OCI-LY7 (cell line): Measurements from ENCODE around the gene CST7. TPM values are rescaled to one million over a fixed set of nuclear protein-coding genes. Genes with fewer than 3 reads are reported as not detected.

Experiments
- BruUV-seq: library from RNA; stranded (reverse); fragments of 400-500 nt; replicated peaks from 2 replicates; lab custom pipeline; 2021; lab: Mats Ljungman, UMichigan
- CTCF ChIA-PET: fragments of 300-600 bp; sonication (Branson Sonifier 250); formaldehyde crosslinking; loops from one replicate; lab custom pipeline; 2022; ENCODE audit warnings: antibody characterized with exemption; ENCODE audit not compliant: unreplicated experiment; lab: Charles Lee
- POLR2A ChIA-PET: fragments of 300-600 bp; sonication (Branson Sonifier 250); formaldehyde crosslinking; loops from one replicate; lab custom pipeline; 2022; ENCODE audit warnings: antibody characterized with exemption; lab: Charles Lee
- DNase-seq: peaks from one replicate; pipeline ENCODE4 v3.0.0-alpha.2; 2015; ENCODE audit warnings: low spot score
- H2AFZ ChIP-seq: fragments of 200-600 bp; sonication (generic), shearing (Covaris generic); 2 replicates; pipeline ENCODE4 v1.6.1; 2014; ENCODE audit warnings: mild to moderate bottlenecking, antibody characterized with exemption, low read length, moderate library complexity
- H3K27ac ChIP-seq: fragments of 200-600 bp; sonication (generic); 2 replicates; pipeline ENCODE4 v1.5.1; 2014; ENCODE audit warnings: mixed run types, low read depth, mild to moderate bottlenecking, moderate library complexity, low read length, inconsistent platforms; ENCODE audit not compliant: poor library complexity, severe bottlenecking
- H3K36me3 ChIP-seq: fragments of 200-600 bp; sonication (generic); 2 replicates; pipeline ENCODE4 v1.6.1; 2014; ENCODE audit warnings: mild to moderate bottlenecking, antibody characterized with exemption, low read length, moderate library complexity, mixed read lengths; ENCODE audit not compliant: insufficient read depth
- H3K4me1 ChIP-seq: fragments of 200-600 bp; sonication (generic); 2 replicates; pipeline ENCODE4 v1.5.1; 2014; ENCODE audit warnings: mild to moderate bottlenecking, low read length; ENCODE audit not compliant: insufficient read depth, poor library complexity, severe bottlenecking
- H3K4me2 ChIP-seq: fragments of 200-600 bp; sonication (generic); 2 replicates; pipeline ENCODE4 v1.6.1; 2014; ENCODE audit warnings: mild to moderate bottlenecking, low read length
- H3K4me3 ChIP-seq: fragments of 200-600 bp; sonication (generic); 2 replicates; pipeline ENCODE4 v1.5.1; 2014; ENCODE audit warnings: mild to moderate bottlenecking, low read depth, low read length; ENCODE audit not compliant: poor library complexity, severe bottlenecking
- H3K79me2 ChIP-seq: fragments of 200-600 bp; sonication (generic); 2 replicates; pipeline ENCODE4 v1.6.1; 2016; ENCODE audit warnings: low read depth, mild to moderate bottlenecking, low read length, moderate library complexity, mixed read lengths; ENCODE audit not compliant: insufficient read depth
- H3K9me2 ChIP-seq: fragments of 200-600 bp; sonication (generic); 2 replicates; pipeline ENCODE4 v1.6.1; 2016; ENCODE audit warnings: mild to moderate bottlenecking, low read length, mixed read lengths; ENCODE audit not compliant: insufficient read depth
- H3K9me3 ChIP-seq: fragments of 200-600 bp; sonication (generic); 2 replicates; pipeline ENCODE4 v1.6.1; 2014; ENCODE audit warnings: mild to moderate bottlenecking, mixed run types, low read length, mixed read lengths
- H4K20me1 ChIP-seq: fragments of 200-600 bp; sonication (generic); 2 replicates; pipeline ENCODE4 v1.6.1; 2014; ENCODE audit warnings: mild to moderate bottlenecking, antibody characterized with exemption, low read length, moderate library complexity, mixed read lengths; ENCODE audit not compliant: insufficient read depth
- CTCF ChIP-seq: fragments of 200-600 bp; sonication (generic); conservative IDR thresholded peaks from 2 replicates; pipeline ENCODE4 v1.5.1; 2014; ENCODE audit warnings: mild to moderate bottlenecking, antibody characterized with exemption, low read length, moderate library complexity, mixed read lengths
- EZH2phosphoT487 ChIP-seq: fragments of 200-600 bp; sonication (generic); IDR thresholded peaks from 2 replicates; pipeline ENCODE4 v1.6.1; 2018; ENCODE audit warnings: low read depth, borderline replicate concordance, mild to moderate bottlenecking, mixed run types, antibody characterized with exemption, low read length, moderate library complexity, mixed read lengths
- intact Hi-C: fragments of 100-400 bp; cut with micrococcal nuclease; formaldehyde crosslinking; loops from one replicate; pipeline ENCODE4 v1.10.0; 2022; ENCODE audit not compliant: unreplicated experiment
- total RNA-seq, 2 experiments: library from RNA; depleted of rRNA in 1 of 2; stranded (reverse); fragments of >200 nt in 1 of 2; shearing (Covaris generic) in 1 of 2; gene quantifications; 2 replicates each; pipeline ENCODE4 v1.2.3, GENCODE V29; 2014 to 2022

Gene CST7
- total RNA-seq, 2 experiments from 2014 or later: not detected

GRCh38 chr20:24990810-24991252 lies 41.8 kb downstream of the CST7 start:
- peak; percentile 5 for DNase-seq
- Histone ChIP-seq H3K27ac (no peak overlapping the region), H2AFZ (no peak overlapping the region), H3K79me2 (peaks cover 16% of the 10 kb centered on the region; the same call in 1 of the 2 replicates), H4K20me1 (peaks cover 16% of the 10 kb centered on the region), H3K36me3 (peaks cover 13% of the 10 kb centered on the region), H3K9me2 (no peaks in the 10 kb centered on the region), H3K4me3 (peak overlapping the region; percentile 86), H3K9me3 (no peaks in the 10 kb centered on the region), H3K4me1 (peaks cover 28% of the 10 kb centered on the region), H3K4me2 (peak overlapping the region; percentile 92)
- POLR2A ChIA-PET: no interaction called here
- BruUV-seq: no TSS peak
- CTCF ChIA-PET: no interaction called here
- intact Hi-C loops: loop anchor here (5.0 to 10.0 kb wide), 2 partner anchors 256 to 634 kb away; partner anchors contain the start of genes NANP and PYGB
- TF ChIP-seq EZH2phosphoT487 (no peak), CTCF (no peak)

- peaks cover 28% of the 10 kb centered on the region for H3K4me1 ChIP-seq
- no TSS peak for BruUV-seq
- DNase-seq: peak; percentile 18
- ChIA-PET CTCF (interaction anchor here (0.5 kb wide), 1 partner anchor 206 kb away, joined by 3 read pairs; no protein-coding TSS in a partner anchor), POLR2A (no interaction called here)
- peak overlapping the region; percentile 92 for H3K4me2 ChIP-seq
- H2AFZ ChIP-seq: peak overlapping the region; percentile 80; the same call in 1 of the 2 replicates
- no peak overlapping the region for H3K27ac ChIP-seq
- H3K36me3 ChIP-seq: peaks cover 11% of the 10 kb centered on the region
- no peaks in the 10 kb centered on the region for H3K9me3 ChIP-seq
- H3K4me3 ChIP-seq: peak overlapping the region; percentile 86
- intact Hi-C loops: loop anchor here (1.0 to 10.0 kb wide), 3 partner anchors 255 to 633 kb away; partner anchors contain the start of genes NANP and PYGB
- no peaks in the 10 kb centered on the region for H3K9me2 ChIP-seq
- H4K20me1 ChIP-seq: peaks cover 12% of the 10 kb centered on the region
- TF ChIP-seq CTCF: no peak
- TF ChIP-seq EZH2phosphoT487: no peak
- peaks cover 16% of the 10 kb centered on the region; the same call in 1 of the 2 replicates for H3K79me2 ChIP-seq
Observed at GRCh38 chr20:24991897-24992486, 42.9 kb downstream of the CST7 start.
